ENCODE results near the gene MYO1B.

The MYO1B gene

DNA sequence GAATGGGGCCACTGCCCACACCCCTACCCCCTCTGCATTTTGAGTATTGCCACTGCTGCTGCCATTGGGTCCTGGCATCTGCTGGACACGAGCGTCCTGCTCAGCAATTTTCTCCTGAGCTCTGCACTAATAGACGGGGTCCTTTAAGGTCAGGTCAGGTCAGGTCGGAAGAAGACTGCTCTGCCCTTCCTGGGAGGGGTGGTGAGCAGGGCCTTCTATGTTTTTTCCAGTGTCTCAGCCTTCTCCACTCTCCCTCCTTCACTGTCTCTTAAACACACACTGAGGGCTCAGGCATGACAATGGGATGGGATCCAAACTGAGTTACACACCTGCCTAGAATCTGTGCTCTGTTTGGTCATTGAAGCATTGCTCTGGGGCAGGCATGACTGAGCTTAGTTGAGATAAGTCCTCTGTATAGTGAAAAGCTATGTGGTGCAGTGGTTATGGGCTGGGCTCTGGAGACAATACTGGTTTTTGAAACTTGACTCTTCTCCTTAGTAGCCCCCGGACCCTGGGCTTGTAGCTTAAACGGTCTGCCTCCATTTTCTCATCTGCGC lies 10.6 kb downstream of the MYO1B start:
- CTCF ChIA-PET: no interaction called here
- Mint-ChIP-seq H3K9me3 (no peaks in the 10 kb centered on the region), H3K27me3 (peaks cover 7% of the 10 kb centered on the region), H3K27ac (no peak overlapping the region), H3K4me3 (no peak overlapping the region), H3K4me1 (no peaks in the 10 kb centered on the region), H3K36me3 (no peaks in the 10 kb centered on the region)
- no peak for DNase-seq

DNA sequence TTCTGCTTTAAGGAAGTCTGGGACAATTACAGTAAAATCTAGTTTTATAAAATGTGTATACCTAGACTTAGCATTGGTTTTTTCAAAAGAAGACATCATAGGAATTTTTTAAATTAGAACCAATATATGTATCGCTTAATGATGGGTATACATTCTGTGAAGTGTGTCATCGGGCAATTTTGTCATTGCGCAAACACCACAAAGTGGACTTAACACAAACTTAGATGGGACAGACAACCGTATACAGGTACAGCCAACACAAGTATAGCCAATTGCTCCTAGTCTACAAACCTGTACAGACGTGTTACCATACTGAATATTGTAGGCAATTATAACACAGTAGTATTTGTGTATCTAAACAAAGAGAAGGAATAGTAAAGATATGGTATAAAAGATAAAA lies 12.7 kb downstream of the MYO1B start:
- Mint-ChIP-seq H3K27me3 (peaks cover 4% of the 10 kb centered on the region), H3K4me3 (no peak overlapping the region), H3K27ac (no peak overlapping the region), H3K9me3 (no peaks in the 10 kb centered on the region), H3K36me3 (no peaks in the 10 kb centered on the region), H3K4me1 (no peaks in the 10 kb centered on the region)
- no peak for DNase-seq
- CTCF ChIA-PET: interaction anchor here (0.6 kb wide), 1 partner anchor 128 kb away, joined by 4 read pairs; no protein-coding TSS in a partner anchor

DNA sequence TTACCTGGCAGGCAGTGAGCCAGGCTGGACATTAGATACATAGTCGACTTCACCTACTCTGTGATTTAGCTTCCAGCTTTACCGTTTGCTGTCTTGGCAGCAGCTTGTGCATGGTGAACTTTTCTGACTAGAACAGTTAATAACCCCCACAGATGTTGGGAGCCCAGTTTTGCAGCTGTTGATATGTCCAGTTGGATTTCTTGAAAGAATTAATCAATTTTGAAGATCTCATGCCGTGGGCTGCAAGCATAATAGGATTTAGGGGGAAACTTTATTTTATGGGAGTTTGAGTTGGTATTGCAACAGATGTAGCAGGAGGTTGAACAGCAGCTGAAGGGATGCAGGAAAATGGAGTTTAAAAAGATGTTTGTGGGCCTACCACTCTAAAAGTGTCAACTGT lies 13.8 kb downstream of the MYO1B start:
- H3K36me3 Mint-ChIP-seq: no peaks in the 10 kb centered on the region
- no peaks in the 10 kb centered on the region for H3K9me3 Mint-ChIP-seq
- H3K27me3 Mint-ChIP-seq: peaks cover 4% of the 10 kb centered on the region
- no peak overlapping the region for H3K27ac Mint-ChIP-seq
- H3K4me3 Mint-ChIP-seq: no peak overlapping the region
- no peaks in the 10 kb centered on the region for H3K4me1 Mint-ChIP-seq
- CTCF ChIA-PET: no interaction called here
- no peak for DNase-seq

DNA sequence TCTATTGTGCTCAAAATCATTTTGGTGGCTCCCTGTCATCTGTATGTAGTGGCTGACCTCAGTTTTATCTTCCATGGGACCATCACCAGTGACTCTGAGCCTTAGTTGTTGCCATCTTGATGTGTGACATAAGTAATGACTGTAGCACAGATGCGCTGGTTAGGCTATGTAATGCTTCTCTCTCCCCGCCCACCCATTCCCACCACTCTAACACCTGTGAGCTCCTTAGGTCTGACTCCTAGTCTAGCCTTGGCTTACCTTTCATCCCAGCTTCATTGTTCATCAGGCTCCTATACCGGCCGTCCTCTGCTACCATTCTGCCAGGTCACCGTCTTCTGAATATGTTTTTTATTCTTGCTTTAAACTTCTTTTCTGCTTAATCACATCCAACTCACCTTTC lies 17.2 kb downstream of the MYO1B start:
- CTCF ChIA-PET: no interaction called here
- Mint-ChIP-seq H3K27ac (no peak overlapping the region), H3K27me3 (peaks cover 4% of the 10 kb centered on the region), H3K9me3 (no peaks in the 10 kb centered on the region), H3K4me1 (no peaks in the 10 kb centered on the region), H3K4me3 (no peak overlapping the region), H3K36me3 (no peaks in the 10 kb centered on the region)
- no peak for DNase-seq

DNA sequence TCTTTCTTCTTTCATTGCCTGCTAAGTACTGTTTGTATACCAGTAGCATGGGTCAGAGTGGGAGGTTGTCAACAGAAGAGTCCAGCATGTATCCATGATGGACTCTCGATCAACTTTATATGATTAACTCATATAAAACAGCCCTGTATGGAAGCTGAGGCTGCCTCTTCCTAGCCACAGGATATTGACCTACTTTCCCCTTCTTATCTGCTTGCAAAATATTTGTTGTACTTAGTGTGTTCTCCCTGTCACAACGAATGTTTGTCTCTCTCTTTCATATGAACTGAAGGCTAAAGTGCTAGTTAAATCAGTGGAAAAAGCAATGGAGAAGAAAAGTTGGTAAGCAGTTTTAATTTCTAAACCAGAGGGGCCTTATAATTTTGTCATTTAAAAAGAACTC lies 17.8 kb downstream of the MYO1B start:
- CTCF ChIA-PET: no interaction called here

DNA sequence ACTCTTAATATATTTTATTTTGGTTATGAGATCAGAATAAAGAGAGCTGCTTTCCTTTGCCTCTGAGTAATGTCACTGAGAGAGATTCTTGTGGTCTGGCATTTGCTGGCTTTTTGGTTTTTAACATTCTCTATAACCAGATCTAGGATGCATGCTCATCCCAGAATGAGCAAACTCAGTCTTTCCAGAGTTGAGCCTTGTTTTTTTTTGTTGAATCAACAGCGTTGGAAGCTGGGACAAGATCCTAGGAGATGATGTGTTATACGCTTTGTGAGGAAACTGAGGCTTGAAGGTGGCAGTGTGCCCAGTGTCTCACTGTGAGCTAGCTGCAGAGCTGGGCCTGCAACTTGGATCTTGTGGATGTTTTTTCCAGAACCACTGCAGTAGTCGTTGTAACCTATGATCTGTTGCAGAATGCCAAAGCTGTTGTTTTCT lies 19.5 kb downstream of the MYO1B start:
- no peaks in the 10 kb centered on the region for H3K9me3 Mint-ChIP-seq
- CTCF ChIA-PET: interaction anchor here (0.6 to 1.0 kb wide), 4 partner anchors 19 to 1396 kb away, joined by 3 to 7 read pairs (median 3); no protein-coding TSS in a partner anchor
- H3K27ac Mint-ChIP-seq: no peak overlapping the region
- H3K27me3 Mint-ChIP-seq: peaks cover 1% of the 10 kb centered on the region
- no peaks in the 10 kb centered on the region for H3K4me1 Mint-ChIP-seq
- no peak for DNase-seq
- H3K4me3 Mint-ChIP-seq: no peak overlapping the region
- no peaks in the 10 kb centered on the region for H3K36me3 Mint-ChIP-seq

More for the DNA sequence above, 17.8 kb downstream of the MYO1B start:
- Mint-ChIP-seq H3K9me3 (no peaks in the 10 kb centered on the region), H3K4me1 (no peaks in the 10 kb centered on the region), H3K4me3 (no peak overlapping the region), H3K36me3 (no peaks in the 10 kb centered on the region), H3K27me3 (peaks cover 4% of the 10 kb centered on the region), H3K27ac (no peak overlapping the region)
- no peak for DNase-seq

DNA sequence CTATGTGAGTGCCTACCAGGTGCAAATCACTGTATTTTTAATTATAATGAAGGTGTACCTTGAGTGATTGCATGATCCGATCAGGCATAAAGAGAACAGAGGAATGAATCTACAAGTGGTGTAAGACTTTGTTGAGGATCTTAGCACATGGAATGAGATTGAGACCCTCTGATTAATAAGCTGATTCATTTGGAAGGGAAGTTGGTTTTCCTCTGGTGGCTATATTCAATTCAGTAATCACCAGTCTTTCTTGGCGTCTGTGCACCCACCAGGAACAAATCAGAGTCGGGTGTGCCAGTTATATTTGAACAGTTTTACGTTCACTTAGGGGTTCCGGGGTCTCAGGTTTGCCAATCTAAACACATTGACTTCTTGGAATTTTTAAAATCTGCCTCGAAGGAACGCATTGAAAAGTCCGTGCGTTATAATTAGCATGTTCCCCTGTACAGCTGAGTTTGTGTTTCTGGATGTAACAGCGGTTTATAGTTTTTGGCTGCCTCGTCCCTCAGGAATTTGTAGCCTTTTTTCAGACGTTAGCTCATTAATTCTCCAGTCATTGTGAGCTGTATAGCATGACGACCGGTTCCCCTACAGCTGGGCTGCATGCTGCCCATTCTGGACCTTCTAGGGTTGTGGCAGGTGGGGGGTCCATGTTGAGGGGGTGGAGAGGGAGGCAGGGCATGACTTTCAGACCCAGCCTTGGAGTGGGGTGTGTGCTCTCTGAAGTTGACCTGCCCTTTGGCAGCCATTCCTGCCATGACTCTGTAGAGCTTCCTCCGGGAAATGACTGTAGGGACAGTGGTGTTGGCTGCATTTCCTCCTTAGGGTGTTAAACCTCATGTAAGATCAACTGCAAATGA lies 20.3 kb downstream of the MYO1B start:
- H3K4me3 Mint-ChIP-seq: no peak overlapping the region
- no peak for DNase-seq

DNA sequence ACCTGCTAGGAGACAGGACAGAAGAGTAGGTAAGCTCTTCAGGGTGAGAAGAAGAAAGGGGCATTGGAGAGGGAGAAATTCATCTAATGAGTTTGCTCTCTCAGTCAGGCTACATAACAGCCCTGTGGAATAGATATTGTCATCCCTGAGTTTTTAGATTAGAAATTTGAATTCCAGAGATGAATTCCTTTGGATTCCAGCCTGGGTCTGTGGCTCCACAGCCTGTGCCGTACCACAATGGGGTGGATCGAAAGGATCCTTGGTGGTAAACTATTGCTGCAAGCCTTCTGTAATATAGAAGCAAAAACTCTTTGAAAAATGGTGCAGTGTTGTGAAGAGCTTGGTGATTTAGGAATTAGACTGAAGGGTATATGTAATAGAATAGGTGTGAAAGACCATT lies 21.0 kb downstream of the MYO1B start:
- CTCF ChIA-PET: no interaction called here

More for the DNA sequence above, 20.3 kb downstream of the MYO1B start:
- H3K27me3 Mint-ChIP-seq: no peaks in the 10 kb centered on the region
- no peaks in the 10 kb centered on the region for H3K9me3 Mint-ChIP-seq
- H3K4me1 Mint-ChIP-seq: no peaks in the 10 kb centered on the region
- CTCF ChIA-PET: no interaction called here
- H3K36me3 Mint-ChIP-seq: no peaks in the 10 kb centered on the region
- H3K27ac Mint-ChIP-seq: no peak overlapping the region

DNA sequence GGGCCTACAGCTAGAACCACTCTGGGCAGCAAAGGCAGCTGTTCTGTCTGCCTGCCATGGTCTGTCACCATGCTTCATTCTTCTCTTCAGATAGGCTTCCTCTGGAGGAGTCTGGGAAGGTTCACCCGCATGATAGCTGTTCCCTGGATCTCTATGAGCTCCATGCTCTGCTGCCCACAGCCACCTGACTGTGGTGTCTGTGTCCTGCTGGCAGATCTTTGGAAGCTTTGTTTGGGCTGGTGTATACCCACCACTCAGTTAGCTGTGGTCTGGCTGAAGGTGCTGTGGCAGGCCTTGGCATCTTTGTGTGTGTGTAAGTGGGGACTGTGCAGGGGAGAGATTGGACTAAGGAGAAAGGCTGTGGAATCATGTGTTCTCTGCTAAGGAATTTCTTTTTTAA lies 23.4 kb downstream of the MYO1B start:
- no peaks in the 10 kb centered on the region for H3K9me3 Mint-ChIP-seq
- CTCF ChIA-PET: no interaction called here
- no peaks in the 10 kb centered on the region for H3K27me3 Mint-ChIP-seq
- no peaks in the 10 kb centered on the region for H3K36me3 Mint-ChIP-seq
- no peak overlapping the region for H3K27ac Mint-ChIP-seq
- H3K4me3 Mint-ChIP-seq: no peak overlapping the region
- no peak for DNase-seq
- H3K4me1 Mint-ChIP-seq: no peaks in the 10 kb centered on the region

More for the DNA sequence above, 21.0 kb downstream of the MYO1B start:
- Mint-ChIP-seq H3K27me3 (no peaks in the 10 kb centered on the region), H3K4me1 (no peaks in the 10 kb centered on the region), H3K36me3 (no peaks in the 10 kb centered on the region), H3K27ac (no peak overlapping the region), H3K4me3 (no peak overlapping the region), H3K9me3 (no peaks in the 10 kb centered on the region)
- DNase-seq: no peak

DNA sequence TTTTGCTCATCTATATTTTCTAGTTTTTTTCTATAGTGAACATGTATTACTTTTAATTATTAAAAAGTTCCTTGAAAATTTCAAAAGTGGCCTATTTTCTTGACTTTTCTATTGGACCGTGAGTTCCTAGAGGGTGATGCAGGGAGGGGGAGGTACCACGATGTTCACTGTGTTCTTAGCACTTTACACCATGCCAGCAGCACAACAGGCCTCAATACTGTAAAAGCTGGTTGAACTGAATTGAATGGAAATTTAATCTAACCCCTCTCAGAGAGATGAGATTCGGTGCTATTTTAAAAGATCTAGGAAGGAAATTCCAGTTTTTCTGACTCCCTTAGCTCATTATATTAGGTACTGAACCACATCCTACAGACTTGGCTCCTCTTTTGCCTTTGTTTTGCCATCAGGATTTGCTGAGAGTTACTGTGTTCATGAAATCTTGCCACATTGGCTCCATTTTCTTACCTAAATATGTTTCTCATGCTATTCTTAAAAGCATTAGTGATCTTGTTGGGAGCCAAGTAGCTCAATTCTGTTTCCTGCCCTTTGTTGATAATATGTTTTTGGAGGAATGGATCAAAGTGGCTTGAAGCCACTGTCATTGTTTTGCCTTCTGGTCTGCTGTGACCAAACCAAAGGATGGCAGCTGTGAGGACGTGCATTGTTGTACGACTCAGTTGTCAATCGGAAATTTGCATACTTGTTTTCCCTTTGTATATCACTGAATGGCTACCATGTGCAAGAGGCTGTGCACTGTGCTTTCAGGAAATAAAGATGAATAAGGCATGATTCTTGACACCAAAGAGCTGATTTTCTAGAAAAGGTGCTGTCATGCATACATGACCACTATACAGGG lies 25.3 kb downstream of the MYO1B start:
- CTCF ChIA-PET: no interaction called here
- no peak overlapping the region for H3K4me3 Mint-ChIP-seq

DNA sequence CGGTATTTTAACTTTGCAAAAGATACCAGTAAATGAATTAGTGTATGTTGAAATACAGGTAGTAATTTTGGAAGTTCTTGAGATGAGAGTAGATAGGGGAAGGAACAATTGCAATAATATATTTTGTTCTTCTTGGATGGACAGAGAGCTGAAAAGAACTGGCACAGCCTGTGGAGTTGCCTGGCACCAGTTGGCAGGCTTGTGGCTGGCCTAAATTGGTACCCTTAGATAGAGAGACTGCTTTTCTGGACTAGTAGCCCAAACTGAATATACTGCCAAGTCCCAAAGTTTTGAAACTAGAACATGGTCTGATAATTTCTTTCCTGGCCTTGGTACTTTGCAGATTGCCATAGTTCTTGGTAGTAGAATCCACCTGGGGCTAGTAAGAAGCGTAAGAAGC lies 26.9 kb downstream of the MYO1B start:
- DNase-seq: no peak
- Mint-ChIP-seq H3K27ac (no peak overlapping the region), H3K4me1 (no peaks in the 10 kb centered on the region), H3K27me3 (peaks cover 3% of the 10 kb centered on the region), H3K4me3 (no peak overlapping the region), H3K36me3 (no peaks in the 10 kb centered on the region), H3K9me3 (no peaks in the 10 kb centered on the region)
- CTCF ChIA-PET: no interaction called here

More for the DNA sequence above, 25.3 kb downstream of the MYO1B start:
- no peaks in the 10 kb centered on the region for H3K36me3 Mint-ChIP-seq
- peaks cover 3% of the 10 kb centered on the region for H3K27me3 Mint-ChIP-seq
- H3K9me3 Mint-ChIP-seq: no peaks in the 10 kb centered on the region
- H3K27ac Mint-ChIP-seq: no peak overlapping the region
- no peak for DNase-seq
- no peaks in the 10 kb centered on the region for H3K4me1 Mint-ChIP-seq

DNA sequence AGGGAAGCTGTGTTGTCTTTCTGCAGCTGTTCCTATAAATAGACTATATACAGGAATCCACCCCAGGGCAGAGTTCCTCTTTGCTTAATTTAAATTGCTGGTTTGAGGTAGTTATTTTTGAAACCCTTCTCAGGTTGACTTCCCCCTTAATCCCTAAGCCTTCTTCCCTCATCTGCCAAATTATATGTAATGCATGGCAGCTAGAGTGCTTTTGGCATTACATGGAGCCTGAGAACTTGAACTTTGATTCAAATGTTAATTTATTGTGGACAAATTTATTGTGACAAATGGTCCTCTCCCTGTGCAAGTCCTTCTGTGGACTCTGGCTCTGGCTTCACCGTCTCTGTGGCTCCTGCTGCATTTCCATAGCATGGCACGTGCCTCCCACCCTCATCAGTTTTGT lies 29.2 kb downstream of the MYO1B start:
- H3K4me3 Mint-ChIP-seq: no peak overlapping the region
- H3K27me3 Mint-ChIP-seq: peaks cover 3% of the 10 kb centered on the region
- DNase-seq: no peak
- no peaks in the 10 kb centered on the region for H3K9me3 Mint-ChIP-seq
- no peaks in the 10 kb centered on the region for H3K36me3 Mint-ChIP-seq
- no peaks in the 10 kb centered on the region for H3K4me1 Mint-ChIP-seq
- H3K27ac Mint-ChIP-seq: no peak overlapping the region
- CTCF ChIA-PET: no interaction called here

DNA sequence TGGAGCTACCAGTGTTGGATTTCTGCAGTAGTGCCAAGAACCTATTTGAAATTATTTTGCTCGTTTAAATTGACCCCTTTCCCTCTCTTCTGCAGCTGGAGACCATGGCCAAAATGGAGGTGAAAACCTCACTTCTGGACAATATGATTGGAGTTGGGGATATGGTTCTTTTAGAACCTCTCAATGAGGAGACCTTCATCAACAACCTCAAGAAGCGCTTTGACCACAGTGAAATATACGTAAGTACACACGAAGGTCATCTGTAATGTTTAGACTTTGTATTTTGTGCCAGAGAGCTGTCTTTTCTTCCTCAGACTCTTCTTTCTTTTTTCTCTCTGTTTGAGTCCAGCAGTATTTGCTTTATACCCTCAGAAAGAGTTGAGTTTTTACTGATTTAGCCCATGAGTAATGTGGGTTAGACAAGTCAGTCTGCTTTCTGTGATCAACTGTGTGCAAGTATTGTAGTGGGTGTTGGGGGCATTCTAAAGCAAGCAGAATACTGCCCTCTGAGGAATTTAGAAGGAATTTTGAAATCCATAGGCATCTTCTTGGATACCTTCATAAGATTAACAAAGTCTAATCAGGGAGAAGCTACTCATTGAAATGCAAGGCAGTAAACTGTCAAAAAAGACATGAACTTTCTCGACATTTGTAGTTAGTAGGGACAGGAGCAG lies 31.7 kb downstream of the MYO1B start:
- Mint-ChIP-seq H3K9me3 (no peaks in the 10 kb centered on the region), H3K27me3 (peaks cover 3% of the 10 kb centered on the region), H3K4me1 (no peaks in the 10 kb centered on the region)

DNA sequence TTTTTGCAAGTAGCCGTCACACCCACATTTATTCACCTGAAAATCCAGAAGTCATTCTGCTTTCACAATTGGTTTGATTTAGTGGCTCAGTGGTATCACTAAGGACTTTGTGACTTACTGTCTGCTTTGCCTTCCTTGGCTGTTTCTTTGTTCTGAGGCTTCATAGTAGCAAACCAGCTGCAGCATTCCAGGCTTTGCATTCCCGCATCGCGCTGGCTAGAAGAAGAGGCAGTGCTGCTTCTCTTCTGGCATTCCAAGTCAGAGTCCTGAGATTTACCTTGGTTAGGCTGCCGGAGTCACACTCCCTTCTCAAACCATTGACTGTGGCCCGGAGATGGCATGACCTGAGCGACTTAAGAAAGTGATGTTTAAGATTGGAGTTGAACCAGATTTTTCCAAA lies 35.1 kb downstream of the MYO1B start:
- Mint-ChIP-seq H3K4me1 (no peaks in the 10 kb centered on the region), H3K27me3 (no peaks in the 10 kb centered on the region), H3K36me3 (no peaks in the 10 kb centered on the region), H3K4me3 (no peak overlapping the region), H3K27ac (no peak overlapping the region), H3K9me3 (no peaks in the 10 kb centered on the region)
- no peak for DNase-seq
- CTCF ChIA-PET: no interaction called here

More for the DNA sequence above, 31.7 kb downstream of the MYO1B start:
- CTCF ChIA-PET: no interaction called here
- Mint-ChIP-seq H3K36me3 (no peaks in the 10 kb centered on the region), H3K27ac (no peak overlapping the region), H3K4me3 (no peak overlapping the region)
- DNase-seq: no peak

All from activated naive CD4-positive, alpha-beta T cell treated with anti-CD3 and anti-CD28 coated beads, Interleukin-2, amount 10 ng/mL, durations not matched to agents 7 days and 5 days (primary cell).